ENCODE results near the gene CARTPT. TPM values are rescaled to one million over a fixed set of nuclear protein-coding genes. Genes with fewer than 3 reads are reported as not detected.

CARTPT gene
- total and polyA plus RNA-seq, 7 experiments from 2014 or later = not detected

GRCh38 chr5:71701407-71701806 lies 17.7 kb upstream of the CARTPT start:
- peaks cover 0 to 5% (median 2%) of the 10 kb centered on the region in 5 donors for H3K36me3 Mint-ChIP-seq
- Histone ChIP-seq H3K4me3 (ENCODE audit: low read length) (no peak overlapping the region), H3K27ac (ENCODE audit: low read depth, low read length) (no peak overlapping the region), H3K36me3 (ENCODE audit: control insufficient read depth in 2 of 3, insufficient read depth in 3 of 3, low read length in 3 of 3) (no peaks in the 10 kb centered on the region), H3K4me1 (ENCODE audit: control insufficient read depth in 2 of 2, insufficient read depth in 2 of 2, low read length in 2 of 2) (no peaks in the 10 kb centered on the region), H3K9me3 (ENCODE audit: control insufficient read depth in 2 of 3, low read length in 3 of 3) (no peaks in the 10 kb centered on the region), H3K27me3 (ENCODE audit: control insufficient read depth in 2 of 2, insufficient read depth in 2 of 2, low read length in 2 of 2) (no peaks in the 10 kb centered on the region)
- DNase-seq (no peak), ATAC-seq (no peak)
- POLR2A ChIA-PET = no interaction called here
- H3K4me1 Mint-ChIP-seq = peaks cover 4 to 12% (median 6%) of the 10 kb centered on the region in 7 donors
- CTCF ChIA-PET = no interaction called here
- peaks cover 0 to 18% (median 4%) of the 10 kb centered on the region in 11 donors for H3K9me3 Mint-ChIP-seq
- intact Hi-C loops (cut with micrococcal nuclease) = no loop called here
- no peak overlapping the region for H3K27ac Mint-ChIP-seq
- peaks cover 10 to 21% (median 13%) of the 10 kb centered on the region in 5 donors for H3K27me3 Mint-ChIP-seq
- no peak overlapping the region for H3K4me3 Mint-ChIP-seq

DNA sequence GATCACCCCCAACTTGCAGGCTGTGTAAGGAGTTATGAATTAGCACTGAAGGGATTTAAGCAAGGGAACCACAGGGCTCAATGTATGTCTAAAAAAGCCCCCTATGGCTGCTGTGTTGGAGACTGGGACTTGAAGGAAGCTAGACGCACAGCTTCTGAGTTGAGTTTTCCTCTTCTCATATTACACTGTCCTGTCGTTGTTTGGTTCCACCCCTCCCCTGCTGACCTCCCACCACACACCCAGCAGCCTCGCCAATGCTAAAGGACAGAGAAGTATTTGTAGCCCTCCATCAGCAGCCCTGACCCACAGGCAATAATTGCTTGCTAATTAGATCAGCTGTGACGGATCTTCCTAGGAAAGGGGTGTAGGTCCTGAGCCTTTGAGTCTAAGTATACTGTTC lies 15.1 kb upstream of the CARTPT start:
- H3K27me3 Mint-ChIP-seq = peaks cover 13 to 31% (median 20%) of the 10 kb centered on the region in 5 donors
- Histone ChIP-seq H3K9me3 (ENCODE audit: control insufficient read depth in 2 of 3, low read length in 3 of 3) (no peaks in the 10 kb centered on the region), H3K4me3 (ENCODE audit: low read length) (no peak overlapping the region), H3K27ac (ENCODE audit: low read depth, low read length) (no peak overlapping the region), H3K27me3 (ENCODE audit: control insufficient read depth in 2 of 2, insufficient read depth in 2 of 2, low read length in 2 of 2) (no peaks in the 10 kb centered on the region), H3K36me3 (ENCODE audit: control insufficient read depth in 2 of 3, insufficient read depth in 3 of 3, low read length in 3 of 3) (no peaks in the 10 kb centered on the region), H3K4me1 (ENCODE audit: control insufficient read depth in 2 of 2, insufficient read depth in 2 of 2, low read length in 2 of 2) (no peaks in the 10 kb centered on the region)
- H3K9me3 Mint-ChIP-seq = peaks cover 0 to 4% (median 0%) of the 10 kb centered on the region in 11 donors
- ATAC-seq = no peak
- intact Hi-C loops (cut with micrococcal nuclease) = no loop called here
- no peak overlapping the region for H3K4me3 Mint-ChIP-seq
- no peaks in the 10 kb centered on the region for H3K36me3 Mint-ChIP-seq
- ChIA-PET POLR2A (no interaction called here), CTCF (no interaction called here)
- no peak for DNase-seq
- H3K27ac Mint-ChIP-seq = no peak overlapping the region
- H3K4me1 Mint-ChIP-seq = peaks cover 0 to 4% (median 0%) of the 10 kb centered on the region in 7 donors

DNA sequence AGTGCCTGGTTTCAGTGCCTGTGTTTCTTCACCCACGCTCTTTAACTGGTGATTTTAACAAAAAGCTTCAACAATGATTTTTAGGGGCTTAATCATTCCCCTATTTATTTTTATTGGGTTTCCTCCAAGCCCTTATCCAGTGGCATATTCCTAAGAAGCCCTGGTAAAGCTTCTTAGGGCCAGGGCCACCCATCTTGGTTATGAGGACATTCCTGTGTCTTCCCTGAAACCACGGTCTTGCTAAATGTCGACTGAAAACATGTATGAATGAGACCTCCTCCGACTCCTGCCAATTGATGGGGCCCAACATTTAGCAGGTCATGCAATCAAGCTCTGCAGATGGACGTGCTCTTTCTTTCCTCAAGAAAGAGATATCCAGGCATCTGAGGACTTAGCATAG lies 13.7 kb upstream of the CARTPT start:
- no peak for DNase-seq
- no peak overlapping the region for H3K4me3 Mint-ChIP-seq
- H3K4me1 ChIP-seq (ENCODE audit: control insufficient read depth in 2 of 2, insufficient read depth in 2 of 2, low read length in 2 of 2) = no peaks in the 10 kb centered on the region
- H3K36me3 ChIP-seq (ENCODE audit: control insufficient read depth in 2 of 3, insufficient read depth in 3 of 3, low read length in 3 of 3) = no peaks in the 10 kb centered on the region
- no peak overlapping the region for H3K4me3 ChIP-seq (ENCODE audit: low read length)
- ChIA-PET POLR2A (no interaction called here), CTCF (no interaction called here)
- H3K9me3 Mint-ChIP-seq = no peaks in the 10 kb centered on the region
- no peak for ATAC-seq
- no peak overlapping the region for H3K27ac Mint-ChIP-seq
- intact Hi-C loops (cut with micrococcal nuclease) = no loop called here
- no peak overlapping the region for H3K27ac ChIP-seq (ENCODE audit: low read depth, low read length)
- H3K9me3 ChIP-seq (ENCODE audit: control insufficient read depth in 2 of 3, low read length in 3 of 3) = no peaks in the 10 kb centered on the region
- H3K27me3 Mint-ChIP-seq = peaks cover 20 to 38% (median 23%) of the 10 kb centered on the region in 5 donors
- no peaks in the 10 kb centered on the region for H3K36me3 Mint-ChIP-seq
- no peaks in the 10 kb centered on the region for H3K4me1 Mint-ChIP-seq
- no peaks in the 10 kb centered on the region for H3K27me3 ChIP-seq (ENCODE audit: control insufficient read depth in 2 of 2, insufficient read depth in 2 of 2, low read length in 2 of 2)

- ATAC-seq = no peak
- ChIA-PET POLR2A (no interaction called here), CTCF (no interaction called here)
- Histone ChIP-seq H3K4me1 (ENCODE audit: control insufficient read depth in 2 of 2, insufficient read depth in 2 of 2, low read length in 2 of 2) (no peaks in the 10 kb centered on the region), H3K4me3 (ENCODE audit: low read length) (no peak overlapping the region), H3K27ac (ENCODE audit: low read depth, low read length) (no peak overlapping the region), H3K27me3 (ENCODE audit: control insufficient read depth in 2 of 2, insufficient read depth in 2 of 2, low read length in 2 of 2) (no peaks in the 10 kb centered on the region), H3K9me3 (ENCODE audit: control insufficient read depth in 2 of 3, low read length in 3 of 3) (no peaks in the 10 kb centered on the region), H3K36me3 (ENCODE audit: control insufficient read depth in 2 of 3, insufficient read depth in 3 of 3, low read length in 3 of 3) (no peaks in the 10 kb centered on the region)
- intact Hi-C loops (cut with micrococcal nuclease) = no loop called here
- H3K36me3 Mint-ChIP-seq = no peaks in the 10 kb centered on the region
- no peaks in the 10 kb centered on the region for H3K4me1 Mint-ChIP-seq
- H3K27me3 Mint-ChIP-seq = peaks cover 21 to 39% (median 24%) of the 10 kb centered on the region in 5 donors
- DNase-seq = no peak
- peaks cover 0 to 4% (median 0%) of the 10 kb centered on the region in 11 donors for H3K9me3 Mint-ChIP-seq
- no peak overlapping the region for H3K27ac Mint-ChIP-seq
- no peak overlapping the region for H3K4me3 Mint-ChIP-seq
These were observed 12.2 kb upstream of the CARTPT start for GRCh38 chr5:71706906-71707305.

DNA sequence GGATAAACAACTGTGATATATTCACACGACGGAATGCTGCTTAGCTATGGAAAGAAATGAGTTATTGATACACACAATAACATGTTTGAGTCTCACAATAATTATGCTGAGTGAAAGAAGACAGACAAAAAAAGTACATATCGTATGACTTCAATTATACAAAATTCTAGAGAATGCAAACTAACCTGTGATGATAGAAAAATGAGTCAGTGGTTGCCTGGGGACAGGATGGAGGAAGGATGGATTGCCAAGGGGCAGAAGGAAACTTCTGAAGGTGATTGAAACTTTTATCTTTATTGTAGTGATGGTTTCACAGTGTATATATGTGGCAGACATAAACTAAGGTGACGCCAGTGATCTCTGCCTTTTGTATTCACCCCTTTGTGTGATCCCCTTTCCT lies 7.5 kb upstream of the CARTPT start:
- Histone ChIP-seq H3K27me3 (ENCODE audit: control insufficient read depth in 2 of 2, insufficient read depth in 2 of 2, low read length in 2 of 2) (peaks cover 0 to 6% of the 10 kb centered on the region in 2 donors), H3K4me1 (ENCODE audit: control insufficient read depth in 2 of 2, insufficient read depth in 2 of 2, low read length in 2 of 2) (no peaks in the 10 kb centered on the region), H3K9me3 (ENCODE audit: control insufficient read depth in 2 of 3, low read length in 3 of 3) (no peaks in the 10 kb centered on the region), H3K4me3 (ENCODE audit: low read length) (no peak overlapping the region), H3K27ac (ENCODE audit: low read depth, low read length) (no peak overlapping the region), H3K36me3 (ENCODE audit: control insufficient read depth in 2 of 3, insufficient read depth in 3 of 3, low read length in 3 of 3) (no peaks in the 10 kb centered on the region)
- DNase-seq (no peak), ATAC-seq (no peak)
- intact Hi-C loops (cut with micrococcal nuclease) = no loop called here
- peaks cover 0 to 3% (median 0%) of the 10 kb centered on the region in 5 donors for H3K36me3 Mint-ChIP-seq
- H3K27me3 Mint-ChIP-seq = peaks cover 28 to 48% (median 44%) of the 10 kb centered on the region in 5 donors
- H3K9me3 Mint-ChIP-seq = peaks cover 0 to 6% (median 0%) of the 10 kb centered on the region in 11 donors
- ChIA-PET POLR2A (no interaction called here), CTCF (no interaction called here)
- H3K4me1 Mint-ChIP-seq = no peaks in the 10 kb centered on the region
- no peak overlapping the region for H3K4me3 Mint-ChIP-seq
- H3K27ac Mint-ChIP-seq = no peak overlapping the region

GRCh38 chr5:71714911-71715310 lies 4.2 kb upstream of the CARTPT start:
- Histone ChIP-seq H3K4me3 (ENCODE audit: low read length) (no peak overlapping the region), H3K27ac (ENCODE audit: low read depth, low read length) (no peak overlapping the region), H3K4me1 (ENCODE audit: control insufficient read depth in 2 of 2, insufficient read depth in 2 of 2, low read length in 2 of 2) (no peaks in the 10 kb centered on the region), H3K27me3 (ENCODE audit: control insufficient read depth in 2 of 2, insufficient read depth in 2 of 2, low read length in 2 of 2) (peaks cover 0 to 6% of the 10 kb centered on the region in 2 donors), H3K9me3 (ENCODE audit: control insufficient read depth in 2 of 3, low read length in 3 of 3) (no peaks in the 10 kb centered on the region), H3K36me3 (ENCODE audit: control insufficient read depth in 2 of 3, insufficient read depth in 3 of 3, low read length in 3 of 3) (no peaks in the 10 kb centered on the region)
- Mint-ChIP-seq H3K27me3 (peaks cover 52 to 66% (median 57%) of the 10 kb centered on the region in 5 donors), H3K27ac (no peak overlapping the region), H3K4me1 (peaks cover 0 to 5% (median 3%) of the 10 kb centered on the region in 7 donors), H3K9me3 (peaks cover 0 to 8% (median 0%) of the 10 kb centered on the region in 11 donors), H3K36me3 (peaks cover 0 to 3% (median 0%) of the 10 kb centered on the region in 5 donors), H3K4me3 (no peak overlapping the region)
- ChIA-PET POLR2A (no interaction called here), CTCF (no interaction called here)
- intact Hi-C loops (cut with micrococcal nuclease) = no loop called here
- DNase-seq = no peak
- ATAC-seq = no peak

DNA sequence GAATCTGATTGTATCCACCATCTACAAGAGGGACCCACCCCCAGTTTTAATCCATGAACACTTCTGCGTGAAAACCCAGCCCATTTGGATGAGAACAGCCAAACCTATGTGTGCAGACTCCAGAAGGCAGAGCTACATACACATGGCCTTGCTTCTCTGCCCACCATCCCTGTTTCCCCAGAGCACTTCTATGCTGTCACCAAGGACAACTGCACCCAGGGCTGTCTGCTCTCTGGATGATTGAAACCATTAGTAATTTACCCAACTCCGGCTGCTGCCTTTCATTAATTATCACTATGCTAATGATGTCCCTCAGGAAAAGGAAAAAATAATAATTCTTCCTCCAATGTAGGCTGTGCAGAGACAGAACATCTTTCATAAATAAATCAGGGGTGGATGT lies 8.9 kb downstream of the CARTPT start:
- Histone ChIP-seq H3K27ac (ENCODE audit: low read depth, low read length) (no peak overlapping the region), H3K4me3 (ENCODE audit: low read length) (no peak overlapping the region), H3K36me3 (ENCODE audit: control insufficient read depth in 2 of 3, insufficient read depth in 3 of 3, low read length in 3 of 3) (no peaks in the 10 kb centered on the region), H3K9me3 (ENCODE audit: control insufficient read depth in 2 of 3, low read length in 3 of 3) (no peaks in the 10 kb centered on the region), H3K4me1 (ENCODE audit: control insufficient read depth in 2 of 2, insufficient read depth in 2 of 2, low read length in 2 of 2) (no peaks in the 10 kb centered on the region), H3K27me3 (ENCODE audit: control insufficient read depth in 2 of 2, insufficient read depth in 2 of 2, low read length in 2 of 2) (peaks cover 0 to 5% of the 10 kb centered on the region in 2 donors)
- Mint-ChIP-seq H3K9me3 (no peaks in the 10 kb centered on the region), H3K27me3 (peaks cover 25 to 58% (median 46%) of the 10 kb centered on the region in 5 donors), H3K4me3 (no peak overlapping the region), H3K36me3 (no peaks in the 10 kb centered on the region), H3K4me1 (no peaks in the 10 kb centered on the region), H3K27ac (no peak overlapping the region)
- POLR2A ChIA-PET = no interaction called here
- CTCF ChIA-PET = no interaction called here
- no peak for DNase-seq
- intact Hi-C loops (cut with micrococcal nuclease) = no loop called here
- ATAC-seq = no peak

Measured in naive thymus-derived CD4-positive, alpha-beta T cell (primary cell).